Brain pericyte (primary cell): ENCODE data around the gene LPAR1.
"Not testable (repeated sequence)": the region's sequence is repeated elsewhere in the genome, so short reads cannot be mapped to it uniquely, and the experiment has no call there.

Source experiments
- DNase-seq: peaks from one replicate; pipeline ENCODE4 v3.0.0-alpha.2; 2012; ENCODE audit warnings: low read depth, low spot score

Gene LPAR1, protein sequence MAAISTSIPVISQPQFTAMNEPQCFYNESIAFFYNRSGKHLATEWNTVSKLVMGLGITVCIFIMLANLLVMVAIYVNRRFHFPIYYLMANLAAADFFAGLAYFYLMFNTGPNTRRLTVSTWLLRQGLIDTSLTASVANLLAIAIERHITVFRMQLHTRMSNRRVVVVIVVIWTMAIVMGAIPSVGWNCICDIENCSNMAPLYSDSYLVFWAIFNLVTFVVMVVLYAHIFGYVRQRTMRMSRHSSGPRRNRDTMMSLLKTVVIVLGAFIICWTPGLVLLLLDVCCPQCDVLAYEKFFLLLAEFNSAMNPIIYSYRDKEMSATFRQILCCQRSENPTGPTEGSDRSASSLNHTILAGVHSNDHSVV

DNA sequence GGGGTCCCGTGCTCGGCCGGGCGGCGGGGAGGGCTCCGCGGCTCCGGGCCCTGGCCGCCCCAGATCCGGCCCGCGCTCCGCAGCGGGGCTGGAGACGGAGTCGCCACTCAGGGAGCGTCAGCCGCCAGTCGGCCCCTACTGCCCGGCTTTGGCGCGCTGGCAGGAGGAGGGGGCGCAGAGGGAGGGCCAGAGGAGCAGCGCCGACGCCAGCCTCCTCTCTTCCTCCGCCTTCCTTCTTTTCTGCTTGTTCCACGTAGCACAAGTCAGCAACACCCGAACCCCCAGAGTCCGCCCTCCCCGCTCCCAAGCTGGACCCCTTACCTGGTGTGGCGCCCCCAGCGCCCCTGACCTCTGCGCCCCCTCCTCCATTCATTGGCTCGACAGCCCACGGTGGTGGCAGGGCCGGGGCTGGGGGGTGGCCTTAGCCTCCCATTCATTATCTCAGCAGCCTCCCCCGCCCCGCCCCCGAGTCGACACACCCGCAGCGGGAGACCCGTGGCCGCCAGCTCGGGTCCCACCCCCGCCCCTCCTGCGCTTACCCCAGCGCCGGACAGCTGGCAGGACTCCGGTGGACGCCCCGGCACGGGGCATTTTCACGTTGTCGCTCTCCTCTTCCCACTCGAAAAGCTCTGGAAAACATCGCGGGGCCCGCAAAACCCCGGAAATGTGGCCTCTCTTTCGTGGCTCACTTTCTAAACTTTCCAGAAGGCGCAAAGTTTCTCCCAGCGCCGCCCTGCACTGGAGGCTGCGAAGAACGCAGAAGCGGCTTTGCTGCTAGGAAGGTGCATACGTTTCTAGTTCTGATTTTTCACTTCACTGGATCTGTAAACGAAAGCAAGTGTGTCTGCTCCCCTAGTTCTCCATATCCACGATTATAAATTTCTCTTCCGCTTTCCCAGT, at the start of gene LPAR1:
Gene LPAR1 (minus strand): TSS at position 140 of the 900 bp plus-strand sequence. CDS start 66,353 bp downstream, outside the sequence.
- DNase-seq = no peak

DNA sequence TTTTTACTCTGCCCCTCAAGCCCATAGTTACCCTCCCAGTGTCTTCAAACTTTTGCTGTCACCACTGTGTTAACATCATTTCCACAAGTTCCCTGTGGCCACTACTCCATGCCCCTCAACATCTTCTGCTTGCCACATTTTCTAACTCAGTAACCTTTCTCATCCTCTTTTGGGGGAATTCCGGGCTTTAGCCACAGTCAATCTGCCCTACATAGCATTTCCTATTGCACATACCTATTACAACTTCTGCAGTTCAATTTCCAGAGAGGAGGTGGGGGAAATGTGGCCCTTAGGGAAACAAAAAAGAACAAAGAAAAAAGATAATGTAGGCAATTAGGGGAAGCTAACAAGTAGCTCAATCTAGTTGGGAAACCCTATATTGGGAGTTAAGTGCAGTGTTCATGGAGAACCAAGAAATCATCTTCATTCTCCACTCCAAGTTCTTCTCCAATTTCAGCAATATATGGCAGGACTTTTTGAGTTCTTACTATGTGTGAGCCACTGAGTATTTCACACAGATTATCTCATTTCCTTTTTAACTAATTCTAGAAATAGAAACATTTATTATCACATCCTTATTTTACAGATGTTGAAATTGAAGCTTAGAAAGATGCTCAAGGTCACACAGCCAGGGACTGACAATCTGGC, 40.2 kb upstream of the LPAR1 start:
- DNase-seq = no peak

DNA sequence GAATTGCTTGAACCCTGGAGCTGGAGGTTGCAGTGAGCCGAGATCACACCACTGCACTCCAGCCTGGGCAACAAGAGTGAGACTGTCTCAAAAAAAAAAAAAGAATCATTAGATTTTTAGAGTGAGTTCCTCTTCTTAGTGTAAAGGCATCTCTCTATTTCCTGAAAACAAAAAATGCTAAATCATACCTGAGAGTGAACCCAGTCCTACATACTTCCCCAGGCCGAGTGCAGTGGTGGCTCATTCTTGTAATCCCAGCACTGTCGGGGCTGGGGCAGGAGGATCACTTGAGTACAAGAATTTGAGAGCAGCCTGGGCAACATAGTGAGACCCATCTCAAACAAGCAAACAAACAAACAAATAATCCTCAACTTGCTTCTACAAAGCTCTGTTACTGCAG, 38.2 kb upstream of the LPAR1 start:
- no peak for DNase-seq

DNA sequence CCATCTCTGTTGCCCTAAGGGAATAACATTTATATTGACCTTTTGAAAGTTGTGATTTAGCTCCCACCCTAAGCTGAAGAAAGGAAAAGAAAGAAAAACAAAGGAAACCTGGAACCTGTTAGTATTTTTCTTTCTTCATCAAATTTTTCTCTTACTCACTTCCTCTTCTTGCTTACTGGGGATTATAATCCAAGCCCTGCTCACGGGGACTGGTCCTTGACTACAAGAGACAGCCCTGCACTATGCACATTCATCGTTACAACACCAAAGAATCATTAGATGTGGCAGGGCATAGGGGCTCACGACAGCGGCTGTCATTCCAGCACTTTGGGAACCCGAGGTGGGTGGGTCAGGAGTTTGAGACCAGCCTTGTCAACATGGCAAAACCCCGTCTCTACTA, 37.8 kb upstream of the LPAR1 start:
- no peak for DNase-seq

DNA sequence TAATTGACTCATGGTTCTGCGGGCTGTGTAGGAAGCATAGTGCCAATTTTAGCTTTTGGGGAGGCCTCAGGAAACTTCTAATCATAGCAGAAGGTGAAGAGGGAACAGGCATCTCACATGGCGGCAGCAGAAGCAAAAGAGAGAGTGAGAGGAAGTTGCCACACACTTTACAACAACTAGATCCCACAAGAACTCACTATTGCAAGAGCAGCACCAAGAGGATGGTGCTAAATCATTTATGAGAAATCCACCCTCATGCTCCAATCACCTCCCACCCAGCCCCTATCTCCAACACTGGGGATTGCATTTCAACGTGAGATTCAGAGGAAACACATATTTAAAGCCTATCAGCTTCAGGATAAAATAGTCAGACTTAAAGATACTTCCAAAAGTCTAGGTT, 36.1 kb upstream of the LPAR1 start:
- DNase-seq = no peak

DNA sequence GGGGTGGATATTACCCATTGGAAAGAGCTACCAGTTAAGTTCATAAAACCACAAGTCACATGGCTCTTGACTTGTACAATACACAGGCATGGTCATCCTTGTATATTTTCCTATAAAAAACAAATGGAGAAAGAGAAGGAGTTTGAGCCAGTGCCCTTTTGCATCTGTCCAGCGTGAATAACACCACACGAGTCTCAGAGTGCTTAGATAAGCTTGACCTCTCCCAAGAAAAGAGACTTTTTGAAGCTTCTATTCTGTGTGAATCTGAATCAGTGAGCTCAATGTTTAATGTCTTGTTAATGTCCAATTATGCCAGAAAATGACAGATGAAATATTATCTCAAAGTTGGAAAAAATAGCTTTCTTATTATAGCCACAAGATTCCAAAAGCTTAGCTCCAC, 30.9 kb upstream of the LPAR1 start:
- DNase-seq = no peak

DNA sequence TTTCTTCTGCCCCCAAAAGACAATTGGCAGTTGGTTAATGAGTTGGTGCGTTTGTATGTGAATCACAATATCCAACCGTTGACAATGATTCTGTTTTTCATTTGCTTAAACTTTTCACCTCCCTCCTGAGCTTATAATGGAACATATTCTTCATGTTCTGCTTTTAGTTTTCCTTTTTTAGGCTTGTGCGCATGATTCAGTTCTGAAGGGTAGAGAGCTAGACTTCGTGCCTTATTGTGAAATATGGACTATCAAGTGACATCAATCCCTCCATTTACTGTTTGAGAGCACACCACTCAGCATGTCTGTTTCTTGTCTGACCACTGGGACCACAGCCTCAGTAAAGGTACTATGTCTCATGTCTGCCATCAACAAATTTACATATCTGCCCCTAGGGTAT, 30.5 kb upstream of the LPAR1 start:
- no peak for DNase-seq

DNA sequence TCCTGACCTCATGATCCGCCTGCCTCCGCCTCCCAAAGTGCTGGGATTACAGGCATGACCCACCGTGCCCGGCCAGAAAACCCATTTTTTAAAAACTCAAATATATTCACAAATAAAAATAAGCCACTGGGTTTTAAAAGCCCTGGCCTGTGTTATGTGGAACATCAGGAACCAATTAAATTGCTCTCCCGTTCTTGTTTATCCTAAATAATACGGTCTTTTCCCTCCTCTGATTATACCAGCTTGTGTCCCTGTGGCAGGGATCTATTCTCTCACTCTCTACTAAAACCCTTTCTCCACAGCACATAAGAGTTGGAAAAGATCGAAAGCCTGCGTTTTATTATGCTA, 30.1 kb upstream of the LPAR1 start:
- no peak for DNase-seq

DNA sequence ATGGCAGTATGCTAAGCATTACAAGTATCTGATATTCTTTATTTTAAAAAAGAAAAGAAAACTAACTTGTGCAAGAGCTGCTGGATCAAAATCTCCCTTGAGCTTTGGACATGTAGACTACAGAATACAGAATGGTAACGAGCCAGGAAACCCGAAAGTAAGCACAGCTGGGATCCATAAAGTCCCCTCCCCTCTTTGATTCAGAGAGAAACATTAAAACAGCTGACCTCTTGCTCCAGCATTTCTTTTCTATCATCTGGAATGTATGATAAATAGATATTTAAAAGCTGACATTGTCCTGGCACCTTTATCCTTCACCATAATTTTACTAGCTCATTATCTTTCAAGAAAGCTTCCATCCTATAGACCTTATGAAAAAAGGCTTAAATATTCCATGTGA, 28.2 kb upstream of the LPAR1 start:
- no peak for DNase-seq

DNA sequence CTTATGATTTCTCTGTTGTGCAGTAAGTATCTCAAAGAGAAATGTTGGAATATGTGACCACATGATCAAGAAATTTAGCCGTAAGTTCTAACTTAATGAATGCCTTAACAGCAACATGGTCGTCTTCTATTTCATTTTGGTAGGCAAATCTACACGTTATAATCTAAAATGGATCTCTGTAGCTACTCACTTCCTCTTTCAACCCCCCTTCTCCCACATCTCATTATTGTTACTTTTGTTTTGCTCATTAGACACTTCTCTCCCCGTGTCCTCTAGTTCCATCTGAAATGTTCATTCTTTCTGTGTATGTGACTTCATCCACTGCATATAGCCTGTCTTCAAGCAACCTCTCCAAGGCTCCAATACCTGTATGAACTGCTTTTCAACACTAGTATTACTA, 27.1 kb upstream of the LPAR1 start:
- DNase-seq = no peak

DNA sequence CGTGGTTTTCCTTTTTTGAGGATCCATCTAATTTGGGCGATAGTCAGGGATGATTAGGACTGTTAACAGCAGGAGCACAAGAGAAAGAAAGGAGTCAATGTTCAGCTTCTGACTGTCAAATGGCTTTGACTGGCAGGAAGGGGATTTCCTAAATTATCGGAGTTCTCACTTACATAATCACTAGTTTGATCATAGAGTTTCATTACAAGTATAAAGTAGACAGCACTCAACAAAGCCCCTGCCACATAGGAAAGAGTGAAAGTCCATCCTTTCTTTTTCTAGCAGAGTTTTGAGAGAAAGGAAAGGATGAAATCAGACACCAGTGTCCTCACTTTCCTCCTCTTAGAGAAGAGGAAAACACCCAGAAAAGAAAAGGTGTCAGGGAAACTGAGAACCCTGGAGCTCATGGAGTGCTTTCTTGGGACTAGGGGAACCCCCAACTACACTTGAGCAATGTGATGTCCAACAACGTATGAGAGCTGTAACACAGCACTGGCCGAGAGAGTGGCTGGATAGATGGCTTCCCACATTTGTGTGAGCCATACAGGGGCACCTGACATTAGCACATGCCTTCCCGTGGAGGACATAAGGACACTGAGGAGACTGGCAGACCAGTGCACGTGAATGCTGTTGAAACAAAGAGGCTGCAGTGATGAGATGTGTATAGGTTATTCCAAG, 26.0 kb upstream of the LPAR1 start:
- no peak for DNase-seq

DNA sequence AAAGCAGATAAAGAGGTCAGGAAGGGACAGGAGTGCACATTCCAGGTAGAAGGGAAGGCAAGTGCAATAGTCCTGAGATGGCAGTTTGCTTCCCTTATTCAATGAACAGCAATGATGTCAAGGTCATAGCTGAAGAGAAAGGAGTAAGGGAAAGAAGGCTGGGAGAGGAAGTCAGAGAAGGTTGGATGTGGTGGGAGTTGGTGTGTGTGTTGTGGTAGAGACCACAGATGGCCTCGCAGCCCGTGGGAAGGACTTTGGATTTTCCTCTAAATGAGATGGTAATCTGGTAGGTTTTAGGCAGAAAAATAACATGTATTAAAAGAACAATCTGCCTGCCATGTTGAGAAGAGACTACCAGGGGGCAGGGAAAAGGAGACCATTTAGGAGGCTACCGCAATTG, 25.1 kb upstream of the LPAR1 start:
- no peak for DNase-seq

DNA sequence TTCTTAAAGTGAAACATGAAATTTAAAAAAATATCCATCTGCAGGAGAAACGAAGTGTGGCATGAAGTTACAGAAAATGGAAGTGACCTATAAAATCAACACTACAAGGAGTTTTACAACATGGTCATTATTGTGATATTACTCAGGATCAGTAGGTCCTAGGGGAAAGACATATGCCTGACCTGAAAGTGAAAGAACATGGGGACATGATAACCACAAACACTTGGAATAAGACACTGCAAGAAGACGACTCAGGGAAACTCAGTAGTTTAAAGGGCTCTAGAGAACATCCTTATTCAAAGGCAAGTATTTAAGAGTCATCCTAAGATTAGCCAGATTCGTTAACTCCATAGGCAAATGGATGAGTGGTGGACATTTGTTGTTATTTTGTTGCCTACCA, 19.9 kb upstream of the LPAR1 start:
- DNase-seq = no peak

DNA sequence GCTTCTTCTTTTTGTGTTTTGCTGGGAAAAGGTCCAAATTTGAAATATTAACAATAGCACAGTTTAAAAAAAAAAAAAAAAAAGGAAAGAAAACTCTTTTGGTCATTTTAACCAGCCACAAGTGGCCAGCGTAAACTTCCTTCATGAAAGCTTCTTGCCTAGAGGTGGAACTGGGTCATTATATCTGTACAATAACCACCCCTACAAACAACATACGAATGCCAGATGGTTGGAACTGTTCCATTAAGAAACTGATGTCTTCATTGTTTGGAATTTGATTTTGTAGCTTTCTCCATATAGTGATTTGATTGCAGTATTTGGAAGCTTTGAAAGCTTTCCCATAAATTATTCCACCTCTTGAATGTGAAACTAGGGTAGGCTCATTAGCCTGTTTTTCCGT, 18.3 kb upstream of the LPAR1 start:
- peak; percentile 74 for DNase-seq

DNA sequence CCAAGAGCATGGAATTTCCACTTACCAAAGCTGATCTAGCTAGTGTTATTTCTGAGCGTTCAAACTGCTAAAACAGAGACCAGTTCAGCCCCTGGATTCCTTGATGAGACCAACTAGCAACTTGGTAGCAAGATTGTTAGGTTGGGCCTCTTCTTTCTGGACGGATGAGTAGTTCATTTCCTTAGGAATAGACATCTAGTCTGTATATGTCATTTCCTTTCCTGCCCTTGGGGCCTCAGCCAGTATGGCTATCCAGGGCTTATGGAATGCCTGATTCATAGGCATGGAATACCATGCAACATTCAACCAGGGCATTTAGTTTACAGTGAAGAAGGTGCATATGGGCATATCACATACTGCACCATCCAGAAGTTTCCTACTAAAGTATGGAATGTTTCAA, 14.5 kb upstream of the LPAR1 start:
- no peak for DNase-seq

DNA sequence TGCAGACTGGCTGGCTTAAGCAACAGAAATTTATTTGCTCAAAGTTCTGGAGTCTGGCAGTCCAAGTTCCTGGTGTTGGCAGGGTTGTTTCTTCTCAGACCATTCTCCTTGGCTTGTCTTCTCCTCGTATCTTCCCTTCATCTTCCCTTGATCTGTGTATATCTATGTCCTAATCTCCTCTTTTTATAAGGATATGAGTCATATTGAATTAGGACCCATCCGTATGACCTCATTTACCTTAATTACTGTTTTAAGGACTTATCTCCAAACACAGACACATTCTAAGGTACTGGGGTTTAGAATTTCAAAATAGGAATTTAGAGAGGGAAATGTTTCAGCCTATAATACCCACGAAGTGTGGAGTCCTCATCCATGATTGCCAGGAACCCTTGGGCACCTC, 13.1 kb upstream of the LPAR1 start:
- no peak for DNase-seq

DNA sequence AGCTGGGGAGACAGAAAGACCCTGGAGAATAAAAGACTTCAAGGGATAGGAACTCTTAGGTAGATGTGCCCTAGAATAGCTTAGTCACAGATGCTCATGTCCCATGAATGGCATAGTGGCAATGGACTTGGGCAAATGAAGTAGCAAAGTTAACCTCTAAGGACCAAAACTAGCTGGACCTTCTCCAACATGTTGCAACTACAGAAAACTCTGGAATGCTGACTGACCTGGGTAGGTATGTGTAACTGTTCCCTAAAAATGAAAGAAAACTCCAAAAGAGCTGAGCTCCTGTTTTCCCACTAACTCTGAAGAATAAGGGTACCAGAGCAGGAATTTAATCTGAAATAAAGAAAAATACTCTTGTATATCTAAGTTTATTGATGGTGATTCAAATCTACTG, 12.5 kb upstream of the LPAR1 start:
- no peak for DNase-seq

DNA sequence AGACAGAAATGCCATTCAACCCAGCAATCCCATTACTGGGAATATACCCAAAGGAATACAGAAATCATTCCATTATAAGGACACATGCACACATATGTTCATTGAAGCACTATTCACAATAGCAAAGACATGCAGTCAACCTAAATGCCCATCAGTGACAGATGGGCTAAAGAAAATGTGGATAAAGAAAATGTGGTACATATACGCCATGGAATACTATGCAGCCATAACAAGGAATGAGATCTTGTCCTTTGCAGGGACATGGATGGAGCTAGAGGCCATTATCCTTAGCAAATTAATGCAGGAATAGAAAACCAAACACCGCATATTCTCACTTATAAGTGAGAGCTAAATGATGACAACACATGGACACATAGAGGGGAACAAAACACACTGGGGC, 9.0 kb upstream of the LPAR1 start:
- not testable (repeated sequence) for DNase-seq

DNA sequence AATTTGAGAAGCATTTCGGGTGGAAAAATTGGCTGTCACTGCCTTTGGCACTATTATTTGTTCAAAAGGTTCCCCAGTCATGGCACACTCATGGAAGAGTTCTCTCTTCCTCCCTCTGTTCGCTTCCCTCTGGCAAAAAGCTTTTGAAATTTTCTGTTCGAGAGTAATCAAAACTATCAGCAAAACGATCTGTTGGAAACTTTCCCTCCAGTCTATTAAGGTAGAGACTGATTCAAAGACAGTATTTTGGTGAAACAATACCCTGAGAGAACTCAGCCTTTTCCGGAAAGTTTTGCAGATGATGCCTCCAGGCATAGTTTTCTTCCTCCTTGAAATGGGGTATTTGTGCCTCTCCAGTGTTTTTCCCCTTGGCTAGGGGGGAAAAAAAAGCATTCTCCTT, 3.6 kb upstream of the LPAR1 start:
- DNase-seq = no peak

DNA sequence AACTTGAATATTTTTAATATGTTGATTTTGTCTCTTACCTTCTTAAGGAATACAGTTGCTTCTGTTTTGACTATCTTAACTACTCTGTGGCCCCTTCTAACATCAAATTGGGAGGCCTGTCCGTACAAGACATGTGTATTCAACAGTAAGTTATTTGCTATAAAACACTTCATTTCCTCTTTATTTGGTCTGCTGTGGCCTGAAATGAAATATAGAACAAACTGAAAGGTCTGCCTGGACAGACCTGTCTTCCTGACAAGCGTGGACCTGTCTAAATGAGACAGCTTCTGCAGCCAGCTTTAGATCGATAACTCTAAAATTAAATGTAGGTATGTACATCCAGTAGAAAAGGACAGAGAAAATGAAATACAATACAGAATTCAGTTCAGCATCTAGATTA, 2.2 kb upstream of the LPAR1 start:
- DNase-seq = no peak

DNA sequence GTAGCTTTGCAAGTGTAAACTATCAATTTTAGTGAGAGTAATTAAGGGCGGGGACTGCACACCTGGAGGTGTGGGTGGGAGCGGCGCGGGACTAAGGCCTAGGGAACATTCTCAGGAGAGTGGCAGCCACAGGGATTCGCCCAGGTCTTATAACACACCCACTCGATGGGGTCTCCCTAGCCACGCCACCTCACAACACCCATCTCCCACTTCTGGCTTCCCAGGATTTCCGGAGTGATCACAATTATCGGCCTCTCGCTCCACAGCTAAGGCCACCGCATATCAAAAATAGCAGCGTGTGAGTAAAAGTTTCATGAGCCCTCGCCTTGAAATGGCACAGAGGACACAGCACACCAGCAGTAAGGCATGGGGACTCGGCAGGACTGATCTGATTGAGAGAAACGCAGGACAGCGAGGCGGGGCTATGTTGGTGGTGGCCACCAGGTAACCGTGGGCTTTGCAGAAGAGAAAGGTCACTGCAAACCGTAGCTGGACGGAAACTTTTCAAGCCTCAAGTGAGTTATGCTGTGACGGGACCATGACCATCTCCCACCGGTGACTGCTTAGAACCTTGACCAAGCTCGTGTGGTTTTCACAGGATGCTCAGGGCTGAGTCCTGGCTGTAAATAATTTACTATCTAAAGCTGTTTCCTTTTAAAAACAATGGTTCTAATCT, 1.1 kb upstream of the LPAR1 start:
- DNase-seq = no peak
